Mesenchymal stem cell (in vitro differentiated cells and primary cell): ENCODE data around the gene SDHAF4.

Source experiments
- DNase-seq: peaks from one replicate; pipeline ENCODE4 v3.0.0-alpha.2; 2013
- H2AFZ ChIP-seq: one replicate; pipeline ENCODE4 v1.6.1; 2013; ENCODE audit warnings: low read depth, mild to moderate bottlenecking, control low read depth, inconsistent platforms, low read length, moderate library complexity
- H2AK5ac ChIP-seq: 2 replicates; pipeline ENCODE4 v1.6.1; 2013; ENCODE audit warnings: low read length, moderate library complexity, mild to moderate bottlenecking, inconsistent platforms; ENCODE audit not compliant: severe bottlenecking
- H2BK120ac ChIP-seq: one replicate; pipeline ENCODE4 v1.6.1; 2013; ENCODE audit warnings: low read depth, mild to moderate bottlenecking, inconsistent platforms, low read length, moderate library complexity
- H2BK12ac ChIP-seq, 2 experiments: one replicate each; pipeline ENCODE4 v1.6.1; 2013; ENCODE audit warnings: inconsistent platforms in 2 of 2, low read length in 2 of 2, mild to moderate bottlenecking in 2 of 2, moderate library complexity in 2 of 2, control low read depth in 1 of 2
- H2BK15ac ChIP-seq: one replicate; pipeline ENCODE4 v1.6.1; 2013; ENCODE audit warnings: mild to moderate bottlenecking, low read depth, inconsistent platforms; ENCODE audit not compliant: poor library complexity, severe bottlenecking
- H2BK5ac ChIP-seq: 2 replicates; pipeline ENCODE4 v1.6.1; 2013; ENCODE audit warnings: low read depth, mild to moderate bottlenecking, low read length, control low read depth, inconsistent platforms; ENCODE audit not compliant: poor library complexity, severe bottlenecking
- H3K14ac ChIP-seq, 2 experiments: one replicate each; pipeline ENCODE4 v1.6.1; 2013; ENCODE audit warnings: inconsistent platforms in 2 of 2, low read length in 2 of 2, control low read depth in 1 of 2, mild to moderate bottlenecking in 1 of 2, moderate library complexity in 1 of 2
- H3K18ac ChIP-seq, 2 experiments: one replicate each; pipeline ENCODE4 v1.6.1; 2013; ENCODE audit warnings: inconsistent platforms in 2 of 2, low read length in 2 of 2, control low read depth in 1 of 2, low read depth in 1 of 2, mild to moderate bottlenecking in 1 of 2
- H3K23ac ChIP-seq, 2 experiments: one replicate each; pipeline ENCODE4 v1.6.1; 2013; ENCODE audit warnings: inconsistent platforms in 2 of 2, low read length in 2 of 2, mild to moderate bottlenecking in 2 of 2, moderate library complexity in 2 of 2, control low read depth in 1 of 2
- H3K27ac ChIP-seq: 2 replicates; pipeline ENCODE4 v1.5.1; 2013; ENCODE audit warnings: mild to moderate bottlenecking, moderate library complexity, low read length, control low read depth, inconsistent platforms; ENCODE audit not compliant: poor library complexity, severe bottlenecking
- H3K27me3 ChIP-seq, 2 experiments: 2 replicates each; pipeline versions ENCODE4 v1.6.1 to v1.7.0; 2013; ENCODE audit warnings: low read length in 2 of 2, mild to moderate bottlenecking in 2 of 2, moderate library complexity in 2 of 2, control low read depth in 1 of 2, inconsistent platforms in 1 of 2; ENCODE audit not compliant: control insufficient read depth in 1 of 2, insufficient read depth in 1 of 2
- H3K36me3 ChIP-seq, 2 experiments: 2 replicates each; pipeline versions ENCODE4 v1.6.1 to v1.7.0; 2013; ENCODE audit warnings: low read length in 2 of 2, control low read depth in 1 of 2, inconsistent platforms in 1 of 2, low read depth in 1 of 2, mild to moderate bottlenecking in 1 of 2; ENCODE audit not compliant: insufficient read depth in 2 of 2, control insufficient read depth in 1 of 2
- H3K4ac ChIP-seq, 2 experiments: one replicate each; pipeline ENCODE4 v1.6.1; 2013; ENCODE audit warnings: inconsistent platforms in 2 of 2, low read length in 2 of 2, mild to moderate bottlenecking in 2 of 2, moderate library complexity in 2 of 2, control low read depth in 1 of 2, low read depth in 1 of 2
- H3K4me1 ChIP-seq: 2 replicates; pipeline ENCODE4 v1.6.1; 2013; ENCODE audit warnings: low read depth, low read length, control low read depth; ENCODE audit not compliant: control insufficient read depth, insufficient read depth
- H3K4me2 ChIP-seq: 2 replicates; pipeline ENCODE4 v1.6.1; 2013; ENCODE audit warnings: low read length, mild to moderate bottlenecking, inconsistent platforms; ENCODE audit not compliant: poor library complexity, severe bottlenecking
- H3K4me3 ChIP-seq, 2 experiments: 2 replicates each; pipeline versions ENCODE4 v1.5.1 to v1.7.0; 2013; ENCODE audit warnings: low read length in 2 of 2, mild to moderate bottlenecking in 2 of 2, control low read depth in 1 of 2, low read depth in 1 of 2; ENCODE audit not compliant: insufficient read depth in 1 of 2
- H3K79me1 ChIP-seq: replicated peaks from 2 replicates; pipeline ENCODE4 v1.6.1; 2013; ENCODE audit warnings: mild to moderate bottlenecking, control low read depth, low read length, inconsistent platforms; ENCODE audit not compliant: poor library complexity, severe bottlenecking
- H3K9ac ChIP-seq: 2 replicates; pipeline ENCODE4 v1.7.0; 2013; ENCODE audit warnings: mild to moderate bottlenecking, low read length, moderate library complexity
- H3K9me3 ChIP-seq: 2 replicates; pipeline ENCODE4 v1.7.0; 2013; ENCODE audit warnings: mild to moderate bottlenecking, low read length; ENCODE audit not compliant: control insufficient read depth
- H4K8ac ChIP-seq: one replicate; pipeline ENCODE4 v1.6.1; 2013; ENCODE audit warnings: inconsistent platforms, mild to moderate bottlenecking, low read length, moderate library complexity
- H4K91ac ChIP-seq: one replicate; pipeline ENCODE4 v1.6.1; 2013; ENCODE audit warnings: mild to moderate bottlenecking, low read length, inconsistent platforms
- WGBS: methylation state at CpG from one replicate; pipeline ENCODE4 v1.1.7; 2013; ENCODE audit warnings: mixed read lengths; 5-methylcytosine and 5-hydroxymethylcytosine counted together

Gene SDHAF4

GRCh38 chr6:70527071-70527737, 39.5 kb upstream of the SDHAF4 start:
- DNase-seq: no peak
- no peak overlapping the region for H3K14ac ChIP-seq

GRCh38 chr6:70530023-70530422, 36.7 kb upstream of the SDHAF4 start:
- no peaks in the 10 kb centered on the region for H3K79me1 ChIP-seq
- H2AK5ac ChIP-seq: no peak overlapping the region
- peaks cover 2 to 8% of the 10 kb centered on the region in 2 experiments for H3K36me3 ChIP-seq
- H3K4ac ChIP-seq: no peak overlapping the region
- no peak overlapping the region for H3K18ac ChIP-seq
- H3K4me3 ChIP-seq: no peak overlapping the region
- no peak overlapping the region for H3K9ac ChIP-seq
- no peak overlapping the region for H2BK5ac ChIP-seq
- H3K9me3 ChIP-seq: no peaks in the 10 kb centered on the region
- H3K4me1 ChIP-seq: no peaks in the 10 kb centered on the region
- H2AFZ ChIP-seq: no peak overlapping the region
- H4K8ac ChIP-seq: no peak overlapping the region
- H3K27me3 ChIP-seq: no peaks in the 10 kb centered on the region
- H4K91ac ChIP-seq: no peak overlapping the region
- no peak overlapping the region for H3K4me2 ChIP-seq
- H2BK120ac ChIP-seq: no peak overlapping the region
- H2BK12ac ChIP-seq: no peak overlapping the region
- DNase-seq: no peak
- no peak overlapping the region for H3K27ac ChIP-seq
- H3K23ac ChIP-seq: no peak overlapping the region
- WGBS: no CpG with 5 or more reads among the region's 2 CpGs
- H2BK15ac ChIP-seq: no peak overlapping the region
- no peak overlapping the region for H3K14ac ChIP-seq

More at GRCh38 chr6:70527071-70527737, 39.5 kb upstream of the SDHAF4 start:
- no peak overlapping the region for H3K23ac ChIP-seq
- H2BK5ac ChIP-seq: no peak overlapping the region
- no peak overlapping the region for H2AK5ac ChIP-seq
- H3K27me3 ChIP-seq: no peaks in the 10 kb centered on the region
- no peak overlapping the region for H3K18ac ChIP-seq
- 100% methylated on average over 2 of the region's 5 CpGs for WGBS
- H3K4ac ChIP-seq: no peak overlapping the region
- H2AFZ ChIP-seq: no peak overlapping the region
- no peak overlapping the region for H4K8ac ChIP-seq
- no peaks in the 10 kb centered on the region for H3K79me1 ChIP-seq
- H3K4me1 ChIP-seq: no peaks in the 10 kb centered on the region
- no peak overlapping the region for H2BK15ac ChIP-seq
- H3K9ac ChIP-seq: no peak overlapping the region
- H3K4me2 ChIP-seq: no peak overlapping the region
- H2BK120ac ChIP-seq: no peak overlapping the region
- H3K36me3 ChIP-seq: peaks cover 2 to 16% of the 10 kb centered on the region in 2 experiments
- no peak overlapping the region for H2BK12ac ChIP-seq
- H4K91ac ChIP-seq: no peak overlapping the region
- H3K4me3 ChIP-seq: no peak overlapping the region
- no peak overlapping the region for H3K27ac ChIP-seq
- no peaks in the 10 kb centered on the region for H3K9me3 ChIP-seq

GRCh38 chr6:70531133-70531532, 35.6 kb upstream of the SDHAF4 start:
- DNase-seq: no peak
- H2BK15ac ChIP-seq: no peak overlapping the region
- no peak overlapping the region for H4K8ac ChIP-seq
- no peak overlapping the region for H3K27ac ChIP-seq
- no peak overlapping the region for H3K9ac ChIP-seq
- no peaks in the 10 kb centered on the region for H3K4me1 ChIP-seq
- no peak overlapping the region for H2AFZ ChIP-seq
- no peak overlapping the region for H2BK5ac ChIP-seq
- H3K27me3 ChIP-seq: no peaks in the 10 kb centered on the region
- H3K14ac ChIP-seq: no peak overlapping the region
- H3K18ac ChIP-seq: no peak overlapping the region
- no peak overlapping the region for H2AK5ac ChIP-seq
- H3K4me3 ChIP-seq: no peak overlapping the region
- H3K36me3 ChIP-seq: peaks cover 5 to 6% of the 10 kb centered on the region in 2 experiments
- H3K4ac ChIP-seq: no peak overlapping the region
- H3K79me1 ChIP-seq: no peaks in the 10 kb centered on the region
- no peaks in the 10 kb centered on the region for H3K9me3 ChIP-seq
- H4K91ac ChIP-seq: no peak overlapping the region
- H3K4me2 ChIP-seq: no peak overlapping the region
- no peak overlapping the region for H3K23ac ChIP-seq
- no CpG with 5 or more reads among the region's 1 CpG for WGBS
- no peak overlapping the region for H2BK12ac ChIP-seq
- no peak overlapping the region for H2BK120ac ChIP-seq

GRCh38 chr6:70537266-70537665, 29.5 kb upstream of the SDHAF4 start:
- Histone ChIP-seq H3K14ac (no peak overlapping the region), H4K91ac (no peak overlapping the region), H3K27me3 (no peaks in the 10 kb centered on the region), H3K9ac (no peak overlapping the region), H3K18ac (no peak overlapping the region), H3K4me2 (no peak overlapping the region), H3K27ac (no peak overlapping the region), H3K4ac (no peak overlapping the region), H2AK5ac (no peak overlapping the region), H3K36me3 (peaks cover 3 to 9% of the 10 kb centered on the region in 2 experiments), H2AFZ (no peak overlapping the region), H2BK12ac (no peak overlapping the region), H3K79me1 (no peaks in the 10 kb centered on the region), H2BK5ac (no peak overlapping the region), H2BK15ac (no peak overlapping the region), H3K4me3 (no peak overlapping the region), H3K23ac (no peak overlapping the region), H3K9me3 (no peaks in the 10 kb centered on the region), H3K4me1 (no peaks in the 10 kb centered on the region), H4K8ac (no peak overlapping the region), H2BK120ac (no peak overlapping the region)
- WGBS: 100% methylated on average over 1 of the region's 1 CpG
- no peak for DNase-seq
